Astrocyte (in vitro differentiated cells and primary cell): Measurements from ENCODE around the gene HIRA.

ENCODE experiments used
- EZH2 ChIP-seq: IDR thresholded peaks from 2 replicates; pipeline ENCODE4 v1.6.1; 2012; ENCODE audit warnings: mild to moderate bottlenecking, low read length, inconsistent platforms; ENCODE audit not compliant: insufficient read depth
- TF ChIP-seq, protein P1 (sequence below): IDR thresholded peaks from 2 replicates; pipeline ENCODE4 v1.5.1; 2011; ENCODE audit warnings: low read depth, mild to moderate bottlenecking, inconsistent platforms, low read length, moderate library complexity; ENCODE audit not compliant: insufficient read depth

DNA sequence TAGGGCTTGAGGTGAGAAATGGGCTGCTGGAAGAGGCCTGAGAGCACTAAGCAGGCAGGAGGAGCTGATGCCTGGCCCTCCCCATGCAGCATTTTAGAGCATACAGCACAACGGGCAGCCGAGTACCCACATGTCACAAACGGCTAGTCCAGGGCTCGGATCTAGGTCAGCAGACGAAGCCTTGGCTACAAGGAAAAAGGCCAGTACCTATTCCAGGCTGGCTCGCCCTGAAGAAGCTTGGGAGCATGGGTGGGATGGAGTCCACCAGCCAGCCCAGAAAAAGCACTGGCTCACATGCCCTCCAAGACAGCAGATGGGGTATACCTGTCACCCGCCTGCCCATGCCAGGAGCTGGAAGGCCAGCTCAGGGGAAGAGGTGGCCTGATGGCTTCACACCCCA lies 37.9 kb upstream of the HIRA start:
- TF ChIP-seq, protein P1, sequence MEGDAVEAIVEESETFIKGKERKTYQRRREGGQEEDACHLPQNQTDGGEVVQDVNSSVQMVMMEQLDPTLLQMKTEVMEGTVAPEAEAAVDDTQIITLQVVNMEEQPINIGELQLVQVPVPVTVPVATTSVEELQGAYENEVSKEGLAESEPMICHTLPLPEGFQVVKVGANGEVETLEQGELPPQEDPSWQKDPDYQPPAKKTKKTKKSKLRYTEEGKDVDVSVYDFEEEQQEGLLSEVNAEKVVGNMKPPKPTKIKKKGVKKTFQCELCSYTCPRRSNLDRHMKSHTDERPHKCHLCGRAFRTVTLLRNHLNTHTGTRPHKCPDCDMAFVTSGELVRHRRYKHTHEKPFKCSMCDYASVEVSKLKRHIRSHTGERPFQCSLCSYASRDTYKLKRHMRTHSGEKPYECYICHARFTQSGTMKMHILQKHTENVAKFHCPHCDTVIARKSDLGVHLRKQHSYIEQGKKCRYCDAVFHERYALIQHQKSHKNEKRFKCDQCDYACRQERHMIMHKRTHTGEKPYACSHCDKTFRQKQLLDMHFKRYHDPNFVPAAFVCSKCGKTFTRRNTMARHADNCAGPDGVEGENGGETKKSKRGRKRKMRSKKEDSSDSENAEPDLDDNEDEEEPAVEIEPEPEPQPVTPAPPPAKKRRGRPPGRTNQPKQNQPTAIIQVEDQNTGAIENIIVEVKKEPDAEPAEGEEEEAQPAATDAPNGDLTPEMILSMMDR = no peak
- TF ChIP-seq EZH2 = no peak
